H9 (cell line): Measurements from ENCODE around the gene AGBL4. TPM values are rescaled to one million over a fixed set of nuclear protein-coding genes. Genes with fewer than 3 reads are reported as not detected.

Experiments
- DNase-seq: peaks from one replicate; pipeline ENCODE4 v3.0.0-alpha.2; 2017
- H2AFZ ChIP-seq: one replicate; pipeline ENCODE4 v1.6.1; 2013; ENCODE audit warnings: mild to moderate bottlenecking, low read length, control low read depth, moderate library complexity
- H2AK5ac ChIP-seq: 2 replicates; pipeline ENCODE4 v1.6.1; 2013; ENCODE audit warnings: low read length, control low read depth, mixed read lengths; ENCODE audit not compliant: insufficient read length
- H2BK120ac ChIP-seq: one replicate; pipeline ENCODE4 v1.6.1; 2013; ENCODE audit warnings: low read depth, mild to moderate bottlenecking, low read length, control low read depth, inconsistent platforms; ENCODE audit not compliant: poor library complexity, severe bottlenecking
- H2BK12ac ChIP-seq: 2 replicates; pipeline ENCODE4 v1.6.1; 2013; ENCODE audit warnings: low read length, control low read depth, mixed read lengths, low read depth; ENCODE audit not compliant: insufficient read length
- H2BK15ac ChIP-seq: 2 replicates; pipeline ENCODE4 v1.6.1; 2013; ENCODE audit warnings: low read depth, low read length, control low read depth
- H2BK20ac ChIP-seq: one replicate; pipeline ENCODE4 v1.6.1; 2013; ENCODE audit warnings: low read depth, mild to moderate bottlenecking, low read length, control low read depth, inconsistent platforms; ENCODE audit not compliant: poor library complexity, severe bottlenecking
- H2BK5ac ChIP-seq: 2 replicates; pipeline ENCODE4 v1.6.1; 2013; ENCODE audit warnings: low read length, control low read depth, mixed read lengths; ENCODE audit not compliant: insufficient read length
- H3K14ac ChIP-seq: 2 replicates; pipeline ENCODE4 v1.6.1; 2013; ENCODE audit warnings: low read length, control low read depth; ENCODE audit not compliant: insufficient read depth
- H3K18ac ChIP-seq: 2 replicates; pipeline ENCODE4 v1.6.1; 2013; ENCODE audit warnings: low read depth, mild to moderate bottlenecking, mixed read lengths, low read length, control low read depth; ENCODE audit not compliant: insufficient read length
- H3K23ac ChIP-seq: 2 replicates; pipeline ENCODE4 v1.6.1; 2013; ENCODE audit warnings: low read length, control low read depth, mixed read lengths, low read depth; ENCODE audit not compliant: insufficient read length
- H3K23me2 ChIP-seq: 2 replicates; pipeline ENCODE4 v1.6.1; 2013; ENCODE audit warnings: low read depth, mild to moderate bottlenecking, mixed read lengths, low read length, control low read depth; ENCODE audit not compliant: insufficient read length, poor library complexity, severe bottlenecking
- H3K27ac ChIP-seq: 2 replicates; pipeline ENCODE4 v1.5.1; 2013; ENCODE audit warnings: low read length, control low read depth, mixed read lengths, low read depth; ENCODE audit not compliant: insufficient read length
- H3K27me3 ChIP-seq: 2 replicates; pipeline ENCODE4 v1.6.1; 2013; ENCODE audit warnings: low read length, control low read depth, inconsistent platforms; ENCODE audit not compliant: insufficient read depth
- H3K4ac ChIP-seq: 2 replicates; pipeline ENCODE4 v1.6.1; 2013; ENCODE audit warnings: low read depth, mild to moderate bottlenecking, control low read depth, inconsistent platforms, low read length, moderate library complexity
- H3K4me1 ChIP-seq: 2 replicates; pipeline ENCODE4 v1.6.1; 2013; ENCODE audit warnings: low read length, control low read depth, inconsistent platforms; ENCODE audit not compliant: insufficient read depth
- H3K4me2 ChIP-seq: 2 replicates; pipeline ENCODE4 v1.6.1; 2013; ENCODE audit warnings: low read length, control low read depth, mixed read lengths; ENCODE audit not compliant: insufficient read length, insufficient read depth
- H3K56ac ChIP-seq: 2 replicates; pipeline ENCODE4 v1.6.1; 2013; ENCODE audit warnings: low read depth, mild to moderate bottlenecking, mixed read lengths, low read length, control low read depth; ENCODE audit not compliant: insufficient read length
- H3K79me1 ChIP-seq: 2 replicates; pipeline ENCODE4 v1.6.1; 2013; ENCODE audit warnings: low read depth, mild to moderate bottlenecking, moderate library complexity, low read length, control low read depth, inconsistent platforms; ENCODE audit not compliant: insufficient read depth, poor library complexity, severe bottlenecking
- H3K79me2 ChIP-seq: 2 replicates; pipeline ENCODE4 v1.6.1; 2013; ENCODE audit warnings: low read length, control low read depth, inconsistent platforms; ENCODE audit not compliant: insufficient read depth
- H3K9ac ChIP-seq: 2 replicates; pipeline ENCODE4 v1.6.1; 2013; ENCODE audit warnings: low read length, control low read depth, mixed read lengths; ENCODE audit not compliant: insufficient read length; ENCODE audit errors: extremely low read depth
- H3K9me3 ChIP-seq: one replicate; pipeline ENCODE4 v1.6.1; 2013; ENCODE audit warnings: low read depth, low read length, inconsistent platforms; ENCODE audit not compliant: control insufficient read depth
- H3T11ph ChIP-seq: one replicate; pipeline ENCODE4 v1.6.1; 2013; ENCODE audit warnings: mild to moderate bottlenecking, low read length, control low read depth, inconsistent platforms
- H4K20me1 ChIP-seq: one replicate; pipeline ENCODE4 v1.6.1; 2013; ENCODE audit not compliant: control insufficient read depth, insufficient read length, insufficient read depth
- H4K5ac ChIP-seq: 2 replicates; pipeline ENCODE4 v1.6.1; 2013; ENCODE audit warnings: low read depth, mild to moderate bottlenecking, mixed read lengths, low read length, control low read depth; ENCODE audit not compliant: insufficient read length
- H4K8ac ChIP-seq: replicated peaks from 2 replicates; pipeline ENCODE4 v1.6.1; 2013; ENCODE audit warnings: low read length, control low read depth, mixed read lengths, low read depth; ENCODE audit not compliant: insufficient read length
- H4K91ac ChIP-seq: 2 replicates; pipeline ENCODE4 v1.6.1; 2013; ENCODE audit warnings: low read depth, mild to moderate bottlenecking, moderate library complexity, mixed read lengths, low read length, control low read depth; ENCODE audit not compliant: insufficient read length
- H3K27ac Mint-ChIP-seq, 3 experiments: 2 replicates in 2 of 3; 3 replicates in 1 of 3; pipeline ENCODE4 v1.8.0; 2020 to 2021; ENCODE audit warnings: mixed read lengths in 3 of 3, mild to moderate bottlenecking in 1 of 3, moderate library complexity in 1 of 3
- H3K27me3 Mint-ChIP-seq: 2 replicates; pipeline ENCODE4 v1.8.0; 2021; ENCODE audit warnings: low read depth, mild to moderate bottlenecking, moderate library complexity, mixed read lengths
- H3K36me3 Mint-ChIP-seq, 3 experiments: 2 replicates in 2 of 3; 3 replicates in 1 of 3; pipeline ENCODE4 v1.8.0; 2020 to 2021; ENCODE audit warnings: low read depth in 3 of 3, mixed read lengths in 3 of 3; ENCODE audit not compliant: insufficient read depth in 1 of 3
- H3K4me1 Mint-ChIP-seq, 2 experiments: 2 replicates each; pipeline ENCODE4 v1.8.0; 2020; ENCODE audit warnings: mixed read lengths in 2 of 2
- H3K4me3 Mint-ChIP-seq, 2 experiments: 2 replicates in 1 of 2; 3 replicates in 1 of 2; pipeline ENCODE4 v1.8.0; 2020 to 2021; ENCODE audit warnings: mild to moderate bottlenecking in 2 of 2, mixed read lengths in 2 of 2, moderate library complexity in 1 of 2
- H3K9me3 Mint-ChIP-seq, 2 experiments: 2 replicates in 1 of 2; 3 replicates in 1 of 2; pipeline ENCODE4 v1.8.0; 2020; ENCODE audit warnings: mild to moderate bottlenecking in 2 of 2, mixed read lengths in 2 of 2, moderate library complexity in 1 of 2
- total RNA-seq: library from RNA; stranded (reverse); gene quantifications from 2 replicates; pipeline ENCODE4 v1.2.1, GENCODE V29; 2021
- TF ChIP-seq, protein P1 (sequence below): fragments of 200-600 bp; sonication (generic); conservative IDR thresholded peaks from 3 replicates; pipeline ENCODE4 v1.8.0; 2021; ENCODE audit warnings: antibody characterized with exemption, mild to moderate bottlenecking

AGBL4 gene
- total RNA-seq, 1 experiment from 2014 or later = not detected

DNA sequence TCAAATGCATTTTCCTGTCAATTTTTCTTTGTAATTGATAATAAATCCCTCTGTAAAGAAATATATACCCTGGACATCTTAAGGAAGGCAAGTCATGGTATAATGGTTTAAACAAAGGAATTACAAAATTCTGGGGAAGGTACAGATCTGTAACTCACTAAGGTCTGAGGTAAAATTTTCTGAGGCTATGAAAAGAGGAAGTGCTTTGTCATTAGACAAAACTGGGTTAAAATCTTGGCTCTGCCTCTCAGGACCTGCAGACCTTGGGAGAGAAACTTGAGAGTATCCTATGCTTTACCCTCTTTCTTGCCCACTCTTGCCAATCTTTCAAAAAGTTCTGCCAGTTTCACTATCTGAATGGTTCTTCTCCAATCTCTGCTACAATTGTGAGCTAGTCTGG, 1220.3 kb downstream of the AGBL4 start:
- Histone ChIP-seq H3K4me1 (peaks cover 3% of the 10 kb centered on the region; the same call in 1 of the 2 replicates), H3K23me2 (no peaks in the 10 kb centered on the region), H3K4me2 (no peak overlapping the region), H3K79me1 (no peaks in the 10 kb centered on the region), H2BK15ac (no peak overlapping the region), H4K91ac (no peak overlapping the region), H2BK5ac (no peak overlapping the region), H2AK5ac (no peak overlapping the region), H3K79me2 (no peaks in the 10 kb centered on the region), H4K5ac (no peak overlapping the region), H3T11ph (no peak overlapping the region), H3K4ac (no peak overlapping the region), H4K8ac (no peak overlapping the region), H3K14ac (no peak overlapping the region), H3K27ac (no peak overlapping the region), H2BK20ac (no peak overlapping the region), H2BK12ac (no peak overlapping the region), H2BK120ac (no peak overlapping the region), H3K18ac (no peak overlapping the region), H3K56ac (no peak overlapping the region), H3K23ac (no peak overlapping the region), H3K9me3 (no peaks in the 10 kb centered on the region), H3K27me3 (no peaks in the 10 kb centered on the region), H3K9ac (no peak overlapping the region), H2AFZ (no peak overlapping the region), H4K20me1 (no peaks in the 10 kb centered on the region)
- peaks cover 18% of the 10 kb centered on the region for H3K27me3 Mint-ChIP-seq
- DNase-seq = no peak
- no peaks in the 10 kb centered on the region for H3K9me3 Mint-ChIP-seq
- no peak overlapping the region for H3K27ac Mint-ChIP-seq
- TF ChIP-seq, protein P1, sequence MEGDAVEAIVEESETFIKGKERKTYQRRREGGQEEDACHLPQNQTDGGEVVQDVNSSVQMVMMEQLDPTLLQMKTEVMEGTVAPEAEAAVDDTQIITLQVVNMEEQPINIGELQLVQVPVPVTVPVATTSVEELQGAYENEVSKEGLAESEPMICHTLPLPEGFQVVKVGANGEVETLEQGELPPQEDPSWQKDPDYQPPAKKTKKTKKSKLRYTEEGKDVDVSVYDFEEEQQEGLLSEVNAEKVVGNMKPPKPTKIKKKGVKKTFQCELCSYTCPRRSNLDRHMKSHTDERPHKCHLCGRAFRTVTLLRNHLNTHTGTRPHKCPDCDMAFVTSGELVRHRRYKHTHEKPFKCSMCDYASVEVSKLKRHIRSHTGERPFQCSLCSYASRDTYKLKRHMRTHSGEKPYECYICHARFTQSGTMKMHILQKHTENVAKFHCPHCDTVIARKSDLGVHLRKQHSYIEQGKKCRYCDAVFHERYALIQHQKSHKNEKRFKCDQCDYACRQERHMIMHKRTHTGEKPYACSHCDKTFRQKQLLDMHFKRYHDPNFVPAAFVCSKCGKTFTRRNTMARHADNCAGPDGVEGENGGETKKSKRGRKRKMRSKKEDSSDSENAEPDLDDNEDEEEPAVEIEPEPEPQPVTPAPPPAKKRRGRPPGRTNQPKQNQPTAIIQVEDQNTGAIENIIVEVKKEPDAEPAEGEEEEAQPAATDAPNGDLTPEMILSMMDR = no peak
- H3K4me3 Mint-ChIP-seq = no peak overlapping the region
- no peaks in the 10 kb centered on the region; a peak in 1 of 7 replicates for H3K36me3 Mint-ChIP-seq
- peaks cover 17 to 20% of the 10 kb centered on the region in 2 experiments for H3K4me1 Mint-ChIP-seq
